ENCODE measurements around the gene THYN1.

- TF ChIP-seq CTCF (IDR thresholded peaks at IDR 0.05) (no peak), POLR2AphosphoS5 (IDR thresholded peaks at IDR 0.05) (no peak), POLR2A (IDR thresholded peaks at IDR 0.05) (no peak)
Observed at GRCh38 chr11:134250246-134250645, 2.9 kb downstream of the THYN1 start.
